ENCODE data around the gene ZNF30.

- TF ChIP-seq CTCF (conservative IDR thresholded peaks at IDR 0.05; ENCODE audit: low read depth, low read length) (no peak), EZH2 (IDR thresholded peaks at IDR 0.05; ENCODE audit: borderline replicate concordance, low read depth, low read length, poor library complexity, severe bottlenecking) (no peak)
These were observed 9.5 kb downstream of the ZNF30 start for GRCh38 chr19:34936184-34936583.
